Mucosa of gallbladder (tissue), 1 donor: ENCODE results near the gene C2CD2. TPM values are rescaled to one million over a fixed set of nuclear protein-coding genes. Genes with fewer than 3 reads are reported as not detected.
"Not testable (repeated sequence)": the region's sequence is repeated elsewhere in the genome, so short reads cannot be mapped to it uniquely, and the experiment has no call there.

Experiments
- DNase-seq: peaks from one replicate; pipeline ENCODE4 v3.0.0-alpha.2; 2020; ENCODE audit warnings: low spot score
- total RNA-seq: library from RNA; stranded (reverse); gene quantifications from one replicate; pipeline ENCODE4 v1.2.1, GENCODE V29; 2021
- donor health status: DM: no; HTN: no; CAD: no.

The C2CD2 gene
- total RNA-seq, 1 donor from 2014 or later, result 30.8 TPM

DNA sequence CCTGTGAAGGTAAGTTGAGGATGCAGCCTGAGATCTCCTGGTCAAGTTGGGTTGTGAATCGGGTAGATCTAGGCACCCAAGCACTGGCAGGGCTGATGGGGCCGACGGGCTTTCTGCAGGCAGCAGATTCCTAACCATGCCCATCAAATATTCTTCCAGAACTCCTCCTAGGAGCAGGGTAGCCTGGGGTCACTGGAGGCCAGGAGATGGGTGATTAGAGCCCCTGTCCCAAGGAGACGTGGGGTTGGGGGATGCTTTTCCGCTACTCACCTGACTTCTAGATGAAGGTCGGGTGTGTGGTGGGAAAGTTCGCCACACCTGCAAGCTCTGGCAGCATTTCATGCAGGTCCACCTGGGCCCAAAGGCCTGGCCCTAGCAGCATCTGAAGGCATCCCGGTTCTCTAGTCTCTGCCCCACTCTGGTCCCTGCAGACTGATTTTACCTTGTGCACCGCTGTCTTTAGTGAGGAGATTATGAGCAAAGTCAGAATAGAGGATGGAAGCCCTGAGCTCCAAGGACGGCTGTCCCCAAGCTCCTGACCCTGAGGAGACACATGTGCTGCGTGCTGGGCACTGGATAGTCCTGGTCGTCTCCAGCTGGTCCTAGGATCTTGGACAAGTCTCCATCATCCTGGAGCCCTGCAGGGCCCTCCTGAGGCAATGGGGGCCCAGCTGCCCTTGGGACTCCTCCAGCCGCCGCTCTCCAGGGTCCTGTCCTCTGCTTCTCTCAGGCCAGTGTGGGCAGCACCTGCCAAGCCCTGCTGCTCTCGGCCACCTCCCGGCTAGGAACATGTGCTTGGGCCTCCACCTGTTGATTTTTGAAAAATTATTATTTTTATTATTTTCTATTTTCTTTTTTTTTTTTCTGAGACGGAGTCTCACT, 21.8 kb upstream of the C2CD2 start:
- DNase-seq, result no peak

DNA sequence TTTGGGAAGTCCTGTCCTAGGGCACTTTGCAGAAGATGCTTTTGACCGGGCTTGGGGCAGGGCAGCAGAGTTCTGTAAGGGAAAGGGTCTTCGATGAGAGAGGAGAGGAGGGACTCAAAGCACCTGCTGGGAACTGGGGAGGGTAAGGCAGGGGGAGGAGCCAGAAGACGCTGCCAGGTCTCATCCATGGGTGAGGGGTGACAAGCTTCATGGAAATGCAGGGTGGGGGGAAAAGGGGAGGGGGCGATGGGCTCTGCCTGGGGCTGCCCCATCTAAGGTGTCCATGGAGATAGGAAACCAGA, 20.9 kb upstream of the C2CD2 start:
- DNase-seq, result no peak

DNA sequence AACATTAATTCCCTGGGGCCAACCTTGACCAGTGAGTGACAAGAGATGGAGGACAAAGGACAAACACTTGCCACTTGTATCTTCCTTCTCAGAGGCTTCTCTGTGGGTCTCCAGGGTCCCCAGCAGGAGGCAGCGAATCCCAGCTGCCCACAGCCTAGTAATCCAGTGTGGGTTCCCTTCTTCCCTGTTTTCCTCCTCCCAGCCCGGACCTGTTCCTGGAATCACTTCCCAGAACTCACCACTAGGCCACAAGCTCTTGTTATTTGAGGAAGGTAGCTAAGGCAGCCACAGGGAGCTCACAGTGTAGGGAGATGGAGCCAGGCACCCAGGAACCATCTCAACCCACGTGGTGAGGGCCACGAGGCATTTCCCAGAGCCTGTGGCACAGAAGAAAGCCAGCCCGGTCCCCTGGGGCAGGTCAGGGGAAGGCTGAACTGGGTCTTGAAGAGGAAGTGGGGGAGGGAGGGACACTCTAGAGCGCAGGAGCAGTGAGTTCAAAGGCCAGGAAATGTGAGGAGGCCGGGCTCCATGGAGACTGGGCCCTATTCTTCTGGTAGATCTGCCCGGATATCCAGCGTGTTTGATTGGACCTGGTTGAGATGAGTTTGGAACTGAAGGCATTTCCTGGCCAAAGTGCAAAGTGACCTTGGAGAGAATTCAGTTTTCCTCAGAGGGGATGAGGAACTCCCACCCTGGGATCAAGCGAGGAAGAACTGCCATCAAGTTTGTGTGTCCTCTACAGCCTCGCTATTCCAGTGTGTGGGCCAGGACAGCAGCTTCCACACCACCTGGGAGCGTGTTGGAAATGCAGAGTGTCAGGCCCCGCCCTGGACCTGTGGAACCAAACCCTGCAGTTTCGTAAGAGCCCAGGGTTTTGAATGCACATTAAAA, 20.3 kb upstream of the C2CD2 start:
- no peak for DNase-seq

DNA sequence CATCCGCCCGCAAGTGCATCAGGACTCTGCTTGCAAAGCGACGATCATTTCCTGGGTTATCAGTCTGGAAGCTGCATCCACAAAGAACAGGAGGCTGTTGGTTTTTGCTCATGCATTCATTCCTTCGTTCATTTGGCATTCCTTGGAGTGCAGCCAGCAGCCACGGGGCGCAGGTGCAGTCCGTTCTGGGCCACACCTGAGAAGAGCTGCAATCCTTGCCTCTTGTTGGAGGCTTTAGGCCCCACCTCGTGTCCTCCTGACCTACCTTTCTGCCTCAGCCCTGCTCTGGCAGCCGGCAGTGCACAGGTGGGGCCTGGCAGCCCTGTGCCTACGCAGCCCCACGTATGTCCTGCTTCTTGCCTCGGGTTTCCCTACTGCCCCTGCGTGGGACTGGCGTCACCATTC, 19.6 kb upstream of the C2CD2 start:
- DNase-seq, result no peak

DNA sequence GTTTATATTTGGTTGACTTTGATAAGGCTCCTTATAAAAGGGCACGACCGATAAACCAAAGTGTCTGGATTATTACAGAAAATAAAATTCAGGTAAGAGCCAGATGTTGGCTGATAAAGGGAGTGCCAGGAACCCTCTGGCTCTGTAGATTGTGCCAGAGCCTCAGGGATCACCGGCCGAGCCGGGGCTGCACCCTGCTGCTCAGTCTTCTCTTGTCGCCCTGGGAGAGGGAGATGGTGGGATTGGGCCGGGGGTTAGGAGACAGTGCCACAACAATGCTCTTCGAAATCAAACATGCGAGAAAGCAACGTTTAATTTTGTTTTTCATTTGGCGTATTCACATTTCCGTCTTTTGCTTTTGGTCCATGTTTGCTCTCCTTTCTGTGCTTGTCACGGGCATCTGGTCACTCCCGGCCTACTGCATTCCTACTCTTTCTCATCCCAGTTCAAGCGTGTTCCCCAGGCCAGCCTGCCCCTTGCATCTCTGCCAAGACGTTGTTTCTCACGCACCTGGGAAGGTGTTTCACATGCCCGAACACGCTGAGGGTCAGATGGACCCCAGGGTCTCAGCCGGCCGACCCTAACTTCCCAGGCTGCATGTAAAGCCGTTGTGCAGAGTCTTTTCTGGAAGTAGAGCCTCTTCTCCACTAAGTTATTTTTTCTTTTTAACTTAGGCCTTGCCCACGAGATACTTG, 18.8 kb upstream of the C2CD2 start:
- no peak for DNase-seq

DNA sequence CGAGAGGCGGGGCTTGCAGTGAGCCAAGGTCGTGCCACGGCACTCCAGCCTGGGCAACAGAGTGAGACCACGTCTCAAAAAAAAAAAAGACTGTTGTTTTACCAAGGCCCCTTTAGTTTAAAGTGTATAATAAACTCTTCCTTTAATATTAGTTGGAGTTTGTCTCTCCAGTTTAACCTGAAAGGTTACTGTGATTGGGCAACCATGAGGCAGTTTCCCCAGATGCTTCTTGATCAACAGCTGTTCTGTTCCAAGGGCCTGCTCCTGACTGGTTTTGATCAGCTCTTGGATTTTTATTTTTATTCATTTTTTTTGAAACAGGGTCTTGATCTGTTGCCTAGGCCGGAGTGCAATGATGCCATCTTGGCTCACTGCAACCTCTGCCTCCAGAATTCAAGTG, 18.1 kb upstream of the C2CD2 start:
- no peak for DNase-seq

DNA sequence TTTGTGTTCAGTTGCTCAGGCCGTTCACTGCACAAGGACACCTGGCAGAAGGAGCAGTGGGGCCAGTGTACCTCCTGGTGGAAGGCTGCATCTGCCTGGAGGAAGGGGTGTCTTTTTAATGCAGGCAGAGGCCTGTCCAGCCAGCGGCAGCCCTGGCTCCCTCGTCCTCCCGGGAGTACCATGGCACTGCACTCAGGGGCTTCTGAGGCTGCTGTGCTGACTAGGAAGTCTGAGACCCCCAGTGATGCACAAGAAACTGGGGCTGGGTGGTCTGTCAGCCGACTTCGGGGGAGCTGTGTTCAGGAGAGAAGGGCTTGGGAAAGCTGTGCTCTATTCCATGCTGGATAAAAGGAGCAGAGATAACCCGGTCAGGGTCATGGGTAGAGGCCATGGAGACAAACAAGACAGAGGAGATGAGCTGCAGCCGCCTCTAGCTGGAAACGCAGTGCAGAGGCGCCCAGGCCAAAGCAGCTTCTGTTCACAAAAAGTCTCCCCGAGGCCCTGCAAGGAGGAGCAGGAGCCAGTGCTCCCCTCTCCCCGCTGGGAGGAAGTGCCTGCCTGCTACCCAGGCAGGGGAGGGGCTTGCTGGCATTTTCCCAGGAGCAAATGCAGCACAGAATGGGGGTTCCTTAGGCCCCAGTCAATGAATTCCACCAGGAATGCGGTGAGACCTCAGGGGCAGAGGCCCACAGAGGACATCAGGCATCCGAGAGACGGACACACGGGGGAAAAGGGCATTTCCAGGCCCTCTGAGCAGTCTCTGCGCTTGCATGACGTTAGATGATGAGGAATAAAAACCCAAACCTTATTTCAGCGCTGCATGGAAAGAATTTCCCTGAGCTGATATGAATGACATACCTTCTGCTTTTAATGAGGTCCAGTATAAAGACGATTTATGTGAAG, 17.2 kb upstream of the C2CD2 start:
- no peak for DNase-seq

DNA sequence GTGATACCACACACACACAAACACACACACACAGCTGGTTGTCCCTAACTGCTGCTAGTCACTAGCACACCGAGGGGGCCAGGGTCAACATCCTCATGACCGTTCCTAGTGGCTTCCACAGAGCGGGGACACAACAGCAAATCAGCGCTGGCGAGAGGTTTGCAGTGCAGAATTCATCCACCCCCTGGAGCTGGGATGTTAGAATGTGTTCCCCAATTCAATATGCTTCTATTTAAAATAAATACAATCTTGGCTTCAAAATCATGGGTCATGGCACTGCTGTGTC, 16.2 kb upstream of the C2CD2 start:
- no peak for DNase-seq

DNA sequence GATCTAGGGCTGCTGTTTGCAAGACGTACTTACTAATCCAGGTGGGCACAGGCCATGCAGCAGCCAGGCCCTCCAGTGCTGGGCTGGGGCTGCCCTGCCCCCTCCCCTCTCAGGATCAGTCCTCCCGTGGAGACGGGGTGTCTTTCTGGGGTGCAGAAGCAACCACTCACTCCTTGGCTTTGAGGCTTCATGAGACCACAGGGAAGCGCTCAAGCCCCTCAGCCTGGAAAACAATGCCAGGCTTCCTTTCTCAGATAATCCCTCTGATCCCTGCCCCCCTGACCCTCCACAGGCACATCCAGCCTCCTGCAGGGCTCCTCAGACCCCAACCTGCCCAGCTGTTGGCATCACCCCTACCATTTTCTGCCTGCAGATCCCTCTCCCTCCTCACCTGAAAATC, 13.9 kb upstream of the C2CD2 start:
- DNase-seq, result no peak

DNA sequence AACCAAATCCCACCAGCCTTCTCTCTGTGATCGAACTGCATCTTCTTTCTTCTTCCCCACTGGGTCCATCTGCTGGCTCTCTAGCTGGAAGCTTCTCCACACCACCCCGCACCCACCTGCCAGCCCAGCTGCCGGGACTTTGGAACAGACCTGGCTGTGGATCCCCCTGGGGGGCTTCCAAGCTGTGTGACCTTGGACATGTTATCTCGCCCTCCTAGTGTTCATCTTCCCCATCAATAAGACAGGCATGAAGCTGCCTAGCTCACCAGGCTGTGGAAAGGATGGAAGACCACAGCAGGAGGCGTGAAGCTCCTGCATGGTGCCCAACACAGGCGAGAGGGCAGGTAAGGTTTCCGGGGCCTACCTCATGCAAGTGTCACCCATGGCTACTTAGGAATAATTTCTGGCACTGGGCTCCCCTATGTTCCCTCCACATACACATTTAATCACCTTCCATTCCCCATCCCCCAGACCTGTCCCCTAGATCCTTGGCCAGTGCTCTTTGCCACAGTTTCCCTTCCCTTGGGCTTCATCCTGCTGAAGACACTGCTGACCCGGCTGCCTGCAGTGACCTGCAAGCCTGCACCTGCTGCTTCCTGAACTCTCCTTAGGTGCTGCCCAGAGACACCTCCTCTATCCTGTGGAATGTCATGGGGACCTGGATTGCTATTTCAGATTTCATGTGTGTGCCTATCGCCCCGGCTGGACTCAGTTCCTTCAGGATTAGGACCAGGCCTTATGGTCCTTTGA, 13.2 kb upstream of the C2CD2 start:
- DNase-seq, result no peak

DNA sequence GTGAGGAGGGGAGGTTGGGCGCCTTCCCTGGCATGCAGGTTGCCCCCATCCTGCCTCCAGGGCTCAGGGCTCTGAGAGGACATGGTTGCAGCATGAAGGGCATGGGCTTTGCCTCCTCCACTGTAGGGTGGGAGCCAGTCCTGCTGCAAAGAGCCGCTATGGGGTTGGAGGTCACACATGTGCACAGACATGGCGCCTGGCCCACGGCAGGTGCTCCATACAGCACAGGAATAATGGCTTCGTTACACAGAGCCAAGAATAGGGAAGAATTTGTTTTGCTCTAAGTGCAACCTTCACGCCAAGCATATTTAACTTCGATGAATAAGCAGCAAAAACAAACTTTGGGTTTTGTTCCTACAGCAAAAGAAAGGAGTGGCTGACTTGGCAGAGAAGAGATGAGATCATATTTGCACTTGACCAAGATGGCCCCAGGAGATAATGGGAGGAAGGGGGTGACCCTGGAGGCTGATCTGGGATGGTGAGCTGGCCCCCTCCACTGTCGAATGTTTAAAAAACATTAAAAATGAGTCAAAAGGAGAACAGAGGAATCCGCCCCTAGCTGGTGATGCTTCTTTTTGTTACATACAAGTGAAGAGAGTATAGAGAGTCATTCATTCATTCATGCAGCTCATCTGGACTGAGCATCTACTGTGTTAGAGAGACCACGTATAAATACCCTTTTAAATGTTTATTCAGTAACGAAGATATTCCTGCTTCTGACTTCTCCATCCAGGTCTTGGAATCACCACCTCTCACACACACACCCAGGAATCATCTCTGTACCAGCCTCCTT, 12.4 kb upstream of the C2CD2 start:
- no peak for DNase-seq

DNA sequence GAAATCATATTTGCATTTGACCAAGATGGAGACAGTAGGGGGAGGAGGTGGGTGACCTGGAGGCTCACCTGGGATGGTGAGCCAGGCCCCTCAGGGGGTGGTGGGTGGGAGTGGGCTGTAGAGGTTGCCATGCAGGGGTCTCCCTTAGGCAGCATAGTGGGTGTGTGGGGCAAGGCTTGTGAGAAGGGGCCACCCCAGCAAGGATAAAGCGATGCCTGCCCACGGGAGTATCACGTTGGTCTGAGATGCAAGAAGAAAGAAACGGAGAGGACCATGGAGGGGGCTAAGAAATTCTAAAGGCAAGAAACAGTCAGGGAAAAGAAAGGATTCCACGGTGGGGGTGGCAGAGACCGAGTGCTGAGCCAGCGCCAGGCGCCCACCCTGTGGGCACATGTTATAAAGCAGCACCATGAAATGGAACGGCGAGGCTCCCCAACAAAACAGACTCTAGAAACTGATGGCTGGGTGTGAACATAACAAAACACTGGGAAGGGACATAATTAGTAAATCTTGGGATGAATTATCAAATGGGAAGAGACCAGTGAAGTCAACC, 11.7 kb upstream of the C2CD2 start:
- DNase-seq, result no peak

DNA sequence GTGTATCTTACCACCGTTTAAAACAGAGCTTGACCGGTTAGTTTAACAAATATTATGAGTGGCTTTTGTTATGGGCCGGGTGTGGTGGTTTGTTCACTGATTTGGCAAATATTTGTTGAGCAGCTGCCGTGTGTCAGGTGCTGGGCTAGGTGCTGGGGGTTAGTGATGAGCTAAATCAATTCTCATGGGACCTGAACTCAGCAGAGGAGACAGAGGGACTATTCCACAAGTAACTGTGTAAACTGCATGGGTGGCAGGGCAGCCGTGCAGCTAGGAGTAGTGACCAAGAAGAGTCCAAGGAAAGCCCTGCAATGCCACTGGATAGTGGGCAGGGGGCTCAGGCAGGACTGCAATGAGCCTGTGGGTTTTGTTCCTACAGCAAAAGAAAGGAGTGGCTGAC, 11.2 kb upstream of the C2CD2 start:
- no peak for DNase-seq

DNA sequence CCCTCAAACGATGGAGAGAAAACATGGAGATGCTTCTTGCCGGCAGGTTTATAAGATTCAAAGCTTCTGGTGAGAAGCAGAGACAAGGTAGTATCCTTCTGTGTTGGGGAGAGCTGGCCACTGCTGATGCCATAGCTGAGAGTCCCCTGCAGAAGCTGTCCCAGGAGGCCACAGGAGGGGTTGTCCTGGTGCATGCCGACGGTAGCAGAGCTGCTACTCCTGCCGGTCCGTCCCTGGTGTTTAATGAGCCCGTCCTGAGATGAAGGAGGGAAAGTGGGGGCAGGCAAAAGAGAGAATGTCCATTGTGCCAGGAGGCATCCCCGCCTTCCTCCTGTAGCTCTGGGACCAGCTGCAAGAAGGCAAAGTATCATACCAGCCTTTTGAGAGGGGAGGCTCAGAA, 10.4 kb upstream of the C2CD2 start:
- DNase-seq, result no peak

DNA sequence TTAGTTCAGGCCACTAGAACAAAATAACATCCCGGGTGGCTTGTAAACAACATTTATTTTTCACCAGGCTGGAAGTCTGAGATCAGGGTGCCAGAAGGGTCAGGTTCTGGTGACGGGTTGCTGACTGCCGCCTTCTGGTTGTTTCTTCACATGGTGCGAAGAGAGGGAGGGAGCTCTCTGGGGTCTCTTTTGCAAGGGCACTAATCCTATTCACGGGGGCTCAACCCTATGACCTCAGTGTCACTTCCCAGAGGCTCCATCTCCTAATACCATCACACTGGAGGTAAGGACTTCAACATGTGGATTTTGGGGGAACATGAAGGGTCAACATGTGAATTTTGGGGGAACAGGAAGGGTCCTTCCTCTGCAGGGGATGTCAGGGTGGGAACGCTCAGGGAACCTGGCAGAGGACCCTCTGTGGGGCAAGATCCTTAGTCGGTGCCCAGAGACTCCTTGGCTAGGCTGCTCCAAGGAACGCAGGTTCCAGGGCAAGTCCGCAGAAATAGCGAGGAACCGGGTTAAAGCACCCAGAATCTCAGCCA, 8.7 kb upstream of the C2CD2 start:
- no peak for DNase-seq

DNA sequence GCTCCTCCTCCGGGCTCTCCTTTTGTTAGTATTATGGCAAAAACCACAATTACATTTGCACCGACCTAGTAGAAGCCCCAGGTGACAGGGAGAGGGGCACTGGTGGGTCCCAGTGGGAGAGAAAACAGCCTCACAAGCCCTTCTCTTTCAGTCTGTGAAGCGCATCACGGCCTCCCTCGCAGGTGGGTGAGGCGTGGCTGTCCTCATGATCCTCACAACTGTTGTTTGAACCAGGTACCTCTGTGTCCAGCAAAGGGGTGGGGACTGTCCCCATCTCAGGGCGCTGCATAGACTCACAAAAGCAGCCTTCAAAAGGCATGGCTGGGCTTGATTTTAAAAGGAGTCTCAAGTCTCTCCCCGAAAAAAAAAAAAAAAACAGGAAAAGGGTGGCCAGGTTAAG, 7.9 kb upstream of the C2CD2 start:
- no peak for DNase-seq

DNA sequence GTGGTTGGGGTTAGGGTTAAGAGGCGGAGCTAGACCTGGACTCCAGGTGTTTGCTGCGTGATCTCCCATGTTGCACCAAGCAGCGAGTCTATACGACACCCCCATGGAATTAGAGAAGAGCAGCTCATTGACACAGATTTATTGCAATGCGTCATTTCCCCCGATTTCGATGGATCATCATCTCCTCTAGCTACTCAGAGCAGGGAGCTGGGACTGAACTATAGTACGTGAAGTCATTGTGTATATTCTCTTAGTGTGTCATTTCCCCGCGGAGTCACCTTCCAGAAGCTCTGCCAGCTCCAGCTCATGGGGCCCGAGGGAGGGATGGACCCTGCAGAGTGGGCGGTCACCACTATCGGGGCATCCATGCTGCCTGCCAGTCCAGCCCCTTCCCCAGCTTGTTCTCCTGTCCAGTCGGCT, 7.5 kb upstream of the C2CD2 start:
- DNase-seq, result no peak

DNA sequence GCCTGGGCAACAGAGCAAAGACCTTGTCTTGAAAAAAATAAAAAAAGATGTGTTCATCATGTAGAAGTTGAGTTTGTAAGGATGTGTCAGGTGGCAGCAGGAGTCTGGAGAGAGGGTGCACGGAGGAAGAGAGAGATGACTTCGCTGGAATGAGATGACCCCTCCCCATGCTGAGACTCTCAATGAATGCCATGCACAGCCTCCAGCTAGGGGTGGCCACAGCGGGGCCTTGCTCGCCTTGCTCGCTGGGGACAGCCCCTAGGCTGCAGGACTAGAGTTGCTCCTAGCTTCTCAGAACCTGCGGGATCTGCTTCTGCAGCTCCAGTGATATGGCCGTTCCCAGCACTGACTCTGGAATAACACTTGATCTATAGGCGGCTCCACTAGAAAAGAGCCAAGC, 6.6 kb upstream of the C2CD2 start:
- no peak for DNase-seq

DNA sequence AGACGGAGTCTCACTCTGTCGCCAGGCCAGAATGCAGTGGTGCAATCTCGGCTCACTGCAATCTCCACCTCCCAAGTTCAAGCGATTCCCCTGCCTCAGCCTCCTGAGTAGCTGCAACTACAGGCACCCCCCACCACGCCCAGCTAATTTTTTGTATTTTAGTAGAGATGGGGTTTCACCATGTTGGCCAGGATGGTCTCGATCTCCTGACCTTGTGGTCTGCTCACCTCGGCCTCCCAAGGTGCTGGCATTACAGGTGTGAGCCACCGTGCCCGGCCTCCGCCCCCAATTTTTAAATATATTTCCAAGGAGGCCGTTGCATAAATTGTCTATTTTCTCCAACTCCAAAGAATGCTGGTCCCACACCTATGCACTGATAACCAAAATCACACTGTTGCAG, 5.9 kb upstream of the C2CD2 start:
- not testable (repeated sequence) for DNase-seq
